HG03558 (cell line): ENCODE data around the gene NOLC1.
A peak's percentile ranks its signal among the peaks of the same experiment; 100 is the strongest.

Source experiments
- ATAC-seq: cut with Tn5 transposase; IDR thresholded peaks from one replicate; pipeline ENCODE4 v1.9.1; 2021; ENCODE audit warnings: moderate number of reproducible peaks; ENCODE audit not compliant: unreplicated experiment; ENCODE audit errors: extremely low read depth

NOLC1 gene

GRCh38 chr10:102151774-102152544, at the start of gene NOLC1:
Gene NOLC1, plus strand, starts transcription at chr10:102152389. Its CDS starts 22 bp downstream, at chr10:102152411.
- ATAC-seq: peak; percentile 81

GRCh38 chr10:102102421-102102820, 49.8 kb upstream of the NOLC1 start:
- ATAC-seq: no peak

- ATAC-seq: no peak
Measured at GRCh38 chr10:102106998-102107397, 45.2 kb upstream of the NOLC1 start.

- no peak for ATAC-seq
Measured at GRCh38 chr10:102109166-102110116, 42.7 kb upstream of the NOLC1 start.

- ATAC-seq: no peak
Measured at GRCh38 chr10:102111276-102111675, 40.9 kb upstream of the NOLC1 start.

- ATAC-seq: no peak
Measured at GRCh38 chr10:102112210-102112817, 39.9 kb upstream of the NOLC1 start.

- no peak for ATAC-seq
Measured at GRCh38 chr10:102113261-102113955, 38.8 kb upstream of the NOLC1 start.

GRCh38 chr10:102113956-102114857, 38.0 kb upstream of the NOLC1 start:
- ATAC-seq: no peak

- ATAC-seq: no peak
Measured at GRCh38 chr10:102114861-102115618, 37.1 kb upstream of the NOLC1 start.

GRCh38 chr10:102115775-102116174, 36.4 kb upstream of the NOLC1 start:
- no peak for ATAC-seq

GRCh38 chr10:102116656-102117055, 35.5 kb upstream of the NOLC1 start:
- no peak for ATAC-seq

- no peak for ATAC-seq
Measured at GRCh38 chr10:102117391-102118159, 34.6 kb upstream of the NOLC1 start.

- ATAC-seq: no peak
Measured at GRCh38 chr10:102118867-102119266, 33.3 kb upstream of the NOLC1 start.

- ATAC-seq: no peak
Measured at GRCh38 chr10:102119417-102120141, 32.6 kb upstream of the NOLC1 start.

GRCh38 chr10:102120142-102120990, 31.8 kb upstream of the NOLC1 start, which contains the start of gene LDB1:
Gene LDB1, minus strand, starts transcription at chr10:102120368. Its CDS starts 258 bp downstream, at chr10:102120110.
- ATAC-seq: peak; percentile 36
